ENCODE measurements around the gene HS6ST3. TPM values are rescaled to one million over a fixed set of nuclear protein-coding genes. Genes with fewer than 3 reads are reported as not detected.

HS6ST3 gene
- total RNA-seq, 1 experiment from 2014 or later: not detected

- Histone ChIP-seq H3K9me3 (no peaks in the 10 kb centered on the region), H3K4me3 (no peak overlapping the region), H3K36me3 (no peaks in the 10 kb centered on the region), H3K27me3 (no peaks in the 10 kb centered on the region)
- DNase-seq: no peak
Measured at GRCh38 chr13:96672016-96672415, 582.1 kb downstream of the HS6ST3 start.

GRCh38 chr13:96673825-96674224 is 583.9 kb downstream of the HS6ST3 start:
- Histone ChIP-seq H3K27me3 (no peaks in the 10 kb centered on the region), H3K36me3 (no peaks in the 10 kb centered on the region), H3K4me3 (no peak overlapping the region), H3K9me3 (no peaks in the 10 kb centered on the region)
- no peak for DNase-seq

GRCh38 chr13:96677029-96677428 is 587.1 kb downstream of the HS6ST3 start:
- Histone ChIP-seq H3K27me3 (no peaks in the 10 kb centered on the region), H3K4me3 (no peak overlapping the region), H3K36me3 (no peaks in the 10 kb centered on the region), H3K9me3 (no peaks in the 10 kb centered on the region)
- DNase-seq: no peak

- H3K9me3 ChIP-seq: no peaks in the 10 kb centered on the region
- no peaks in the 10 kb centered on the region for H3K27me3 ChIP-seq
- DNase-seq: no peak
- no peaks in the 10 kb centered on the region for H3K36me3 ChIP-seq
- no peak overlapping the region for H3K4me3 ChIP-seq
Measured at GRCh38 chr13:96678801-96679200, 588.9 kb downstream of the HS6ST3 start.

- Histone ChIP-seq H3K9me3 (no peaks in the 10 kb centered on the region), H3K27me3 (no peaks in the 10 kb centered on the region), H3K4me3 (no peak overlapping the region), H3K36me3 (no peaks in the 10 kb centered on the region)
- DNase-seq: no peak
Measured at GRCh38 chr13:96680898-96681297, 591.0 kb downstream of the HS6ST3 start.

- no peaks in the 10 kb centered on the region for H3K9me3 ChIP-seq
- DNase-seq: no peak
- H3K4me3 ChIP-seq: no peak overlapping the region
- H3K27me3 ChIP-seq: no peaks in the 10 kb centered on the region; the same call in 1 of the 2 replicates
- no peaks in the 10 kb centered on the region for H3K36me3 ChIP-seq
Measured at GRCh38 chr13:96681766-96682165, 591.9 kb downstream of the HS6ST3 start.

- Histone ChIP-seq H3K4me3 (no peak overlapping the region), H3K27me3 (no peaks in the 10 kb centered on the region; the same call in 1 of the 2 replicates), H3K9me3 (no peaks in the 10 kb centered on the region), H3K36me3 (no peaks in the 10 kb centered on the region)
- no peak for DNase-seq
Measured at GRCh38 chr13:96684469-96684868, 594.6 kb downstream of the HS6ST3 start.

- Histone ChIP-seq H3K9me3 (no peaks in the 10 kb centered on the region), H3K4me3 (no peak overlapping the region), H3K27me3 (no peaks in the 10 kb centered on the region; the same call in 1 of the 2 replicates), H3K36me3 (no peaks in the 10 kb centered on the region)
- no peak for DNase-seq
Measured at GRCh38 chr13:96684907-96685306, 595.0 kb downstream of the HS6ST3 start.

GRCh38 chr13:96686286-96686685 is 596.4 kb downstream of the HS6ST3 start:
- Histone ChIP-seq H3K9me3 (no peaks in the 10 kb centered on the region), H3K36me3 (no peaks in the 10 kb centered on the region), H3K4me3 (no peak overlapping the region), H3K27me3 (no peaks in the 10 kb centered on the region; the same call in 1 of the 2 replicates)
- DNase-seq: no peak

GRCh38 chr13:96687191-96687590 is 597.3 kb downstream of the HS6ST3 start:
- Histone ChIP-seq H3K36me3 (no peaks in the 10 kb centered on the region), H3K9me3 (no peaks in the 10 kb centered on the region), H3K27me3 (no peaks in the 10 kb centered on the region; the same call in 1 of the 2 replicates), H3K4me3 (no peak overlapping the region)
- DNase-seq: no peak

- Histone ChIP-seq H3K27me3 (no peaks in the 10 kb centered on the region; the same call in 1 of the 2 replicates), H3K4me3 (no peak overlapping the region), H3K9me3 (no peaks in the 10 kb centered on the region), H3K36me3 (no peaks in the 10 kb centered on the region)
- DNase-seq: no peak
Measured at GRCh38 chr13:96690998-96691397, 601.1 kb downstream of the HS6ST3 start.

- Histone ChIP-seq H3K27me3 (no peaks in the 10 kb centered on the region), H3K4me3 (no peak overlapping the region), H3K36me3 (no peaks in the 10 kb centered on the region), H3K9me3 (0 out of 2 replicates have a peak, but pooled peaks cover 5% of the 10 kb centered on the region)
- no peak for DNase-seq
Measured at GRCh38 chr13:96696389-96696900, 606.5 kb downstream of the HS6ST3 start.

GRCh38 chr13:96700657-96701056 is 610.8 kb downstream of the HS6ST3 start:
- Histone ChIP-seq H3K4me3 (no peak overlapping the region), H3K27me3 (no peaks in the 10 kb centered on the region), H3K9me3 (0 out of 2 replicates have a peak, but pooled peaks cover 5% of the 10 kb centered on the region), H3K36me3 (no peaks in the 10 kb centered on the region)
- no peak for DNase-seq

- DNase-seq: no peak
- Histone ChIP-seq H3K36me3 (no peaks in the 10 kb centered on the region), H3K9me3 (no peaks in the 10 kb centered on the region), H3K4me3 (no peak overlapping the region), H3K27me3 (no peaks in the 10 kb centered on the region)
Measured at GRCh38 chr13:96707146-96707545, 617.2 kb downstream of the HS6ST3 start.

GRCh38 chr13:96710166-96710862 is 620.4 kb downstream of the HS6ST3 start:
- DNase-seq: peak; percentile 49
- no peaks in the 10 kb centered on the region for H3K36me3 ChIP-seq
- no peak overlapping the region for H3K4me3 ChIP-seq
- H3K9me3 ChIP-seq: no peaks in the 10 kb centered on the region
- no peaks in the 10 kb centered on the region for H3K27me3 ChIP-seq

- DNase-seq: no peak
- no peaks in the 10 kb centered on the region for H3K36me3 ChIP-seq
- peaks cover 2% of the 10 kb centered on the region; the same call in 1 of the 2 replicates for H3K9me3 ChIP-seq
- H3K27me3 ChIP-seq: no peaks in the 10 kb centered on the region
- no peak overlapping the region for H3K4me3 ChIP-seq
Measured at GRCh38 chr13:96720446-96720845, 630.5 kb downstream of the HS6ST3 start.

- no peak overlapping the region for H3K4me3 ChIP-seq
- no peak for DNase-seq
- no peaks in the 10 kb centered on the region for H3K36me3 ChIP-seq
- peaks cover 19% of the 10 kb centered on the region for H3K9me3 ChIP-seq
- no peaks in the 10 kb centered on the region for H3K27me3 ChIP-seq
Measured at GRCh38 chr13:96726651-96727050, 636.7 kb downstream of the HS6ST3 start.

GRCh38 chr13:96728463-96728862 is 638.6 kb downstream of the HS6ST3 start:
- Histone ChIP-seq H3K9me3 (peaks cover 23% of the 10 kb centered on the region), H3K4me3 (no peak overlapping the region), H3K36me3 (no peaks in the 10 kb centered on the region), H3K27me3 (no peaks in the 10 kb centered on the region)
- DNase-seq: no peak
